ENCODE results near the gene CRIM1.

DNA sequence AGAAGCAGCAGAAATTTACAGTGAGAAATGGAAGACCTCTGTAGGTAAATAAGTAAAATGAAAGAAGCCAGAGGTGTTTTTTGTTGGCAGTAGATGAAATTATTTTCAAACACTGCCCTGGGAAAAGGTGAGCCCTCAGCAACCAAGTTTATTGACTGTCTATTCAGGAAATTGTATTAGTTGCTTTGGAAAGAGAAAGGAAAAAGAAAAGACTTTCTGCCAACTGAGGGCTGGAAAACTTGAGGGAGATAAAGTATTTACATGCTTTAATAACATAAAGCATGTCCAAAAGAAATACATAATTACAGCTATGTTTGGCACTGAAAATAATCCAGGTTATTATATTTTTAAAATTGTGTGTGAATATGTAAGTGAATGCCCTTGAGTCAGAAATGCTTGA lies 14.7 kb downstream of the CRIM1 start:
- TF ChIP-seq, protein P1, sequence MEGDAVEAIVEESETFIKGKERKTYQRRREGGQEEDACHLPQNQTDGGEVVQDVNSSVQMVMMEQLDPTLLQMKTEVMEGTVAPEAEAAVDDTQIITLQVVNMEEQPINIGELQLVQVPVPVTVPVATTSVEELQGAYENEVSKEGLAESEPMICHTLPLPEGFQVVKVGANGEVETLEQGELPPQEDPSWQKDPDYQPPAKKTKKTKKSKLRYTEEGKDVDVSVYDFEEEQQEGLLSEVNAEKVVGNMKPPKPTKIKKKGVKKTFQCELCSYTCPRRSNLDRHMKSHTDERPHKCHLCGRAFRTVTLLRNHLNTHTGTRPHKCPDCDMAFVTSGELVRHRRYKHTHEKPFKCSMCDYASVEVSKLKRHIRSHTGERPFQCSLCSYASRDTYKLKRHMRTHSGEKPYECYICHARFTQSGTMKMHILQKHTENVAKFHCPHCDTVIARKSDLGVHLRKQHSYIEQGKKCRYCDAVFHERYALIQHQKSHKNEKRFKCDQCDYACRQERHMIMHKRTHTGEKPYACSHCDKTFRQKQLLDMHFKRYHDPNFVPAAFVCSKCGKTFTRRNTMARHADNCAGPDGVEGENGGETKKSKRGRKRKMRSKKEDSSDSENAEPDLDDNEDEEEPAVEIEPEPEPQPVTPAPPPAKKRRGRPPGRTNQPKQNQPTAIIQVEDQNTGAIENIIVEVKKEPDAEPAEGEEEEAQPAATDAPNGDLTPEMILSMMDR (IDR thresholded peaks at IDR 0.05) = no peak
- no peak for TF ChIP-seq POLR2A (IDR thresholded peaks at IDR 0.05)
